Ishikawa (cell line): ENCODE data around the gene OR10H2.

Experiments used
- CEBPB ChIP-seq: IDR thresholded peaks from 2 replicates; pipeline ENCODE4 v1.6.1; 2012
- CREB1 ChIP-seq: IDR thresholded peaks from 2 replicates; pipeline ENCODE4 v1.6.1; 2012; ENCODE audit warnings: low read depth
- EGR1 ChIP-seq: IDR thresholded peaks from 2 replicates; pipeline ENCODE4 v1.6.1; 2012
- EP300 ChIP-seq: IDR thresholded peaks from 2 replicates; pipeline ENCODE4 v1.6.1; 2012; ENCODE audit warnings: borderline replicate concordance
- FOXM1 ChIP-seq: IDR thresholded peaks from 2 replicates; pipeline ENCODE4 v1.6.1; 2012; ENCODE audit warnings: low read depth, borderline replicate concordance
- NFIC ChIP-seq: IDR thresholded peaks from 2 replicates; pipeline ENCODE4 v1.6.1; 2012
- RAD21 ChIP-seq: IDR thresholded peaks from 2 replicates; pipeline ENCODE4 v1.6.1; 2012; ENCODE audit warnings: low read depth
- TAF1 ChIP-seq: IDR thresholded peaks from 2 replicates; pipeline ENCODE4 v1.6.1; 2012; ENCODE audit warnings: low read depth, mild to moderate bottlenecking
- TCF12 ChIP-seq: IDR thresholded peaks from 2 replicates; pipeline ENCODE4 v1.6.1; 2012; ENCODE audit warnings: low read depth
- TEAD4 ChIP-seq: IDR thresholded peaks from 2 replicates; pipeline ENCODE4 v1.6.1; 2012
- USF1 ChIP-seq: IDR thresholded peaks from 2 replicates; pipeline ENCODE4 v1.6.1; 2012
- YY1 ChIP-seq: IDR thresholded peaks from 2 replicates; pipeline ENCODE4 v1.6.1; 2012; ENCODE audit warnings: low read depth
- ZBTB7A ChIP-seq: IDR thresholded peaks from 2 replicates; pipeline ENCODE4 v1.6.1; 2012; ENCODE audit warnings: low read depth
- TF ChIP-seq, protein P1 (sequence below): IDR thresholded peaks from 2 replicates; pipeline ENCODE4 v1.6.1; 2012
- TF ChIP-seq, protein P2 (sequence below): IDR thresholded peaks from 2 replicates; pipeline ENCODE4 v1.6.1; 2012; ENCODE audit warnings: low read depth, mild to moderate bottlenecking

The OR10H2 gene

DNA sequence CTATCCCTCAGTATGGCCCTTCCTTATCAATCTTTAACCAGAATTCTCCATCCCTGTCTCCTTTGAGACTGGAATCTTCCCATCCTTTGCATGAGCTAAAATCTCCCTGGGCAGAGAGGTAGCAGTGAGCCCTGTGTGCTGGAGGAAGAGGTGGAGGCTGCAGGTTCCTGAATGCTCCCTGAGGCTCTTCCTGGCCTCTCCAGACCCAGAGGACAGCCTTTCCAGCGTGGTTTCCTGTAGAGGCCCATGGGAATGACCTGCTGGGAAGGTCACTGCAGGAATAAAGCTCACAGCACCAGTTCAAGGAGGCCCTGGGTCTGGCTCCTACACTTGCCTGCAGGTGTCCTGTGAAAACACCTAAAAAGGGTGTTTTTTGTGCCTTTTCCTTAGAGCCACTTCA lies 4.6 kb downstream of the OR10H2 start:
- TF ChIP-seq TEAD4 (no peak), TAF1 (no peak), RAD21 (no peak), EP300 (no peak), CREB1 (no peak)
- TF ChIP-seq, protein P1, sequence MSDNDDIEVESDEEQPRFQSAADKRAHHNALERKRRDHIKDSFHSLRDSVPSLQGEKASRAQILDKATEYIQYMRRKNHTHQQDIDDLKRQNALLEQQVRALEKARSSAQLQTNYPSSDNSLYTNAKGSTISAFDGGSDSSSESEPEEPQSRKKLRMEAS: no peak

DNA sequence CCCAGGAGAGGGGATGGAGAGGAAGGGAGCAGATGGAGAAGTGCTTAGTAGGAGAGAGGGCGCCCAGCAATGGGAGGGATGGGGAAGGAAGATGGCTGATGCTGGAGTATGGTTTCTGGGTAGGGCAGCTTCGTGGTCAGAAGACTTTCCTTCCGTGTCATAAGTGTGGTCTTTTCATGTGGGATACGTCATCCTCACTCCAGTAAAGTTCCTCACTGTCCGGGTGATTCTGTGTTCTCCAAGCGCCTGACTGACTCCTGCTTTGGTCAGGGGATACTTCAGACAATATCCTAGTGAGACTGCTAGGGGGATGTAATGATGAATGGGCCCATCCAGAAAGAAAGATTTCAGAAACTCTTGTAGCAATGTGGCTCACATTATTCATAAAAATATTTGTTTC lies 6.1 kb downstream of the OR10H2 start:
- TF ChIP-seq RAD21 (no peak), EGR1 (no peak), CEBPB (no peak), TCF12 (no peak), NFIC (no peak), EP300 (no peak)
- TF ChIP-seq, protein P1: no peak
- TF ChIP-seq, protein P2, sequence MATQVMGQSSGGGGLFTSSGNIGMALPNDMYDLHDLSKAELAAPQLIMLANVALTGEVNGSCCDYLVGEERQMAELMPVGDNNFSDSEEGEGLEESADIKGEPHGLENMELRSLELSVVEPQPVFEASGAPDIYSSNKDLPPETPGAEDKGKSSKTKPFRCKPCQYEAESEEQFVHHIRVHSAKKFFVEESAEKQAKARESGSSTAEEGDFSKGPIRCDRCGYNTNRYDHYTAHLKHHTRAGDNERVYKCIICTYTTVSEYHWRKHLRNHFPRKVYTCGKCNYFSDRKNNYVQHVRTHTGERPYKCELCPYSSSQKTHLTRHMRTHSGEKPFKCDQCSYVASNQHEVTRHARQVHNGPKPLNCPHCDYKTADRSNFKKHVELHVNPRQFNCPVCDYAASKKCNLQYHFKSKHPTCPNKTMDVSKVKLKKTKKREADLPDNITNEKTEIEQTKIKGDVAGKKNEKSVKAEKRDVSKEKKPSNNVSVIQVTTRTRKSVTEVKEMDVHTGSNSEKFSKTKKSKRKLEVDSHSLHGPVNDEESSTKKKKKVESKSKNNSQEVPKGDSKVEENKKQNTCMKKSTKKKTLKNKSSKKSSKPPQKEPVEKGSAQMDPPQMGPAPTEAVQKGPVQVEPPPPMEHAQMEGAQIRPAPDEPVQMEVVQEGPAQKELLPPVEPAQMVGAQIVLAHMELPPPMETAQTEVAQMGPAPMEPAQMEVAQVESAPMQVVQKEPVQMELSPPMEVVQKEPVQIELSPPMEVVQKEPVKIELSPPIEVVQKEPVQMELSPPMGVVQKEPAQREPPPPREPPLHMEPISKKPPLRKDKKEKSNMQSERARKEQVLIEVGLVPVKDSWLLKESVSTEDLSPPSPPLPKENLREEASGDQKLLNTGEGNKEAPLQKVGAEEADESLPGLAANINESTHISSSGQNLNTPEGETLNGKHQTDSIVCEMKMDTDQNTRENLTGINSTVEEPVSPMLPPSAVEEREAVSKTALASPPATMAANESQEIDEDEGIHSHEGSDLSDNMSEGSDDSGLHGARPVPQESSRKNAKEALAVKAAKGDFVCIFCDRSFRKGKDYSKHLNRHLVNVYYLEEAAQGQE: no peak

DNA sequence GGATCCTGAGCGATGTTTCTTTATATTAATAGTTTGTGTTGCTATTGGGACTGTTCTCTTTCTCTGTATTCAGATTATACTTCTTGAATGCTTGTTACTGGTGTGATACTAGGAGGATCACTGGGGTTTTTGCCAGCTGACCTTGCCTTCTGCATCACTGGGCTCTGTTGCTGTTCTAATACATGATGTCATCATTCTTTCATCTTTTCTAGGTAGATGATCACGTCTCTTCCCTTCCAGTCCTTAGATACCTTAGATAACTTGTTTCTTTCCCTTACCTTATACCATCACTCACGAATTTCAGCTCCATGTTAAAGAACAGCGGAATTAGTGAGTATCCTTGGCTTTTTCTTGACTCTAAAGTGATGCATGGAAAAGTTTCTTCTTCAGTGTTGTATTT lies 9.9 kb downstream of the OR10H2 start, which contains the start of gene OR10H3:
OR10H3 (plus strand) TSS at position 264 of the 400 bp plus-strand sequence. CDS start 3,408 bp downstream, outside the sequence.
- TF ChIP-seq TCF12: no peak
- TF ChIP-seq CEBPB: no peak
- TF ChIP-seq RAD21: no peak
- TF ChIP-seq, protein P1: no peak
- no peak for TF ChIP-seq NFIC
- TF ChIP-seq EGR1: no peak

GRCh38 chr19:15740785-15741184 lies 13.0 kb downstream of the OR10H2 start:
- no peak for TF ChIP-seq RAD21
- TF ChIP-seq, protein P2: no peak

- TF ChIP-seq, protein P1: no peak
- TF ChIP-seq ZBTB7A: no peak
- TF ChIP-seq CEBPB: no peak
- TF ChIP-seq EGR1: no peak
- TF ChIP-seq TCF12: no peak
- no peak for TF ChIP-seq TEAD4
- no peak for TF ChIP-seq NFIC
- TF ChIP-seq FOXM1: no peak
- no peak for TF ChIP-seq EP300
- TF ChIP-seq, protein P2: no peak
- no peak for TF ChIP-seq USF1
- TF ChIP-seq TAF1: no peak
- no peak for TF ChIP-seq YY1
- no peak for TF ChIP-seq RAD21
Measured at GRCh38 chr19:15748239-15748638, 20.4 kb downstream of the OR10H2 start.
